GM21360 (cell line): ENCODE results near the gene MVB12B.

Experiments used
- ATAC-seq: cut with Tn5 transposase; IDR thresholded peaks from one replicate; pipeline ENCODE4 v1.9.1; 2021; ENCODE audit warnings: mild to moderate bottlenecking, moderate library complexity; ENCODE audit not compliant: unreplicated experiment

MVB12B gene

GRCh38 chr9:126500600-126501382 lies 174.2 kb downstream of the MVB12B start:
- ATAC-seq, result no peak

GRCh38 chr9:126501383-126502331 lies 175.0 kb downstream of the MVB12B start:
- ATAC-seq, result no peak

GRCh38 chr9:126502417-126503332 lies 176.0 kb downstream of the MVB12B start:
- no peak for ATAC-seq

- ATAC-seq, result no peak
These were observed 176.9 kb downstream of the MVB12B start for GRCh38 chr9:126503333-126504085.

GRCh38 chr9:126504086-126504976 lies 177.7 kb downstream of the MVB12B start:
- ATAC-seq, result no peak

GRCh38 chr9:126504977-126505455 lies 178.4 kb downstream of the MVB12B start:
- ATAC-seq, result no peak

- ATAC-seq, result no peak
These were observed 179.2 kb downstream of the MVB12B start for GRCh38 chr9:126505697-126506346.

- no peak for ATAC-seq
These were observed 180.0 kb downstream of the MVB12B start for GRCh38 chr9:126506361-126507317.

- ATAC-seq, result no peak
These were observed 180.9 kb downstream of the MVB12B start for GRCh38 chr9:126507318-126508109.

GRCh38 chr9:126508171-126508591 lies 181.6 kb downstream of the MVB12B start:
- no peak for ATAC-seq

- ATAC-seq, result no peak
These were observed 182.3 kb downstream of the MVB12B start for GRCh38 chr9:126508928-126509327.

GRCh38 chr9:126509718-126510117 lies 183.1 kb downstream of the MVB12B start:
- no peak for ATAC-seq

- no peak for ATAC-seq
These were observed 183.9 kb downstream of the MVB12B start for GRCh38 chr9:126510564-126510963.

- ATAC-seq, result no peak
These were observed 184.8 kb downstream of the MVB12B start for GRCh38 chr9:126511411-126511810.

GRCh38 chr9:126513159-126514036 lies 186.8 kb downstream of the MVB12B start:
- ATAC-seq, result no peak
